ENCODE results near the gene SYT12. TPM values are rescaled to one million over a fixed set of nuclear protein-coding genes. Genes with fewer than 3 reads are reported as not detected.

Gene SYT12
- total RNA-seq, 1 donor from 2014 or later: 0.92 TPM

Other genes starting within 250 kb of the SYT12 start
- gene RCE1, start 179.7 kb upstream of the SYT12 start, total RNA-seq: 14.5 TPM
- 8.6 TPM for gene LRFN4, start 166.1 kb upstream of the SYT12 start, total RNA-seq
- 50.5 TPM for gene PC, start 64.8 kb upstream of the SYT12 start, total RNA-seq
- gene C11orf86, start 47.8 kb upstream of the SYT12 start, total RNA-seq: not detected
- gene RHOD, start 33.7 kb downstream of the SYT12 start, total RNA-seq: 161 TPM
- gene KDM2A, start 96.1 kb downstream of the SYT12 start, total RNA-seq: 67.2 TPM
- 61.6 TPM for gene GRK2, start 243.3 kb downstream of the SYT12 start, total RNA-seq

All from esophagus mucosa (tissue), 1 donor.